Neural cell (in vitro differentiated cells): ENCODE data around the gene ITIH4. TPM values are rescaled to one million over a fixed set of nuclear protein-coding genes. Genes with fewer than 3 reads are reported as not detected.

Experiments
- H2AFZ ChIP-seq: fragments of 200-600, 300-800 bp; sonication (generic), shearing (Covaris generic); 2 replicates; pipeline ENCODE4 v1.6.0; 2014; ENCODE audit warnings: low read depth, mild to moderate bottlenecking, antibody characterized with exemption, low read length, moderate library complexity
- H3F3A ChIP-seq: fragments of 200-600 bp; shearing (Covaris generic); 2 replicates; pipeline ENCODE4 v1.6.1; 2016; ENCODE audit warnings: mild to moderate bottlenecking, moderate library complexity, mixed read lengths, antibody characterized with exemption, low read length; ENCODE audit not compliant: insufficient read depth, poor library complexity, severe bottlenecking
- H3K27ac ChIP-seq: fragments of 200-600, 300-800 bp; sonication (generic), shearing (Covaris generic); 2 replicates; pipeline ENCODE4 v1.5.1; 2014; ENCODE audit warnings: mild to moderate bottlenecking, low read length, moderate library complexity
- H3K27me3 ChIP-seq: fragments of 300-800, 200-600 bp; sonication (generic), shearing (Covaris generic); 2 replicates; pipeline ENCODE4 v1.6.0; 2014; ENCODE audit warnings: mild to moderate bottlenecking, low read depth, low read length, moderate library complexity; ENCODE audit not compliant: insufficient read depth
- H3K36me3 ChIP-seq: fragments of 300-800, 200-600 bp; sonication (generic), shearing (Covaris generic); 2 replicates; pipeline ENCODE4 v1.5.1; 2014; ENCODE audit warnings: mild to moderate bottlenecking, antibody characterized with exemption, low read length, moderate library complexity; ENCODE audit not compliant: insufficient read depth
- H3K4me2 ChIP-seq: fragments of 300-800, 200-600 bp; sonication (generic), shearing (Covaris generic); 2 replicates; pipeline ENCODE4 v1.6.0; 2014; ENCODE audit warnings: mild to moderate bottlenecking, low read length
- H3K4me3 ChIP-seq: fragments of 300-800, 200-600 bp; sonication (generic), shearing (Covaris generic); 2 replicates; pipeline ENCODE4 v1.5.1; 2014; ENCODE audit warnings: mild to moderate bottlenecking, low read length, moderate library complexity
- H3K79me2 ChIP-seq: fragments of 200-600 bp; shearing (Covaris generic); replicated peaks from 2 replicates; pipeline ENCODE4 v1.6.0; 2014; ENCODE audit warnings: mild to moderate bottlenecking, low read length, moderate library complexity; ENCODE audit not compliant: insufficient read depth
- H3K9ac ChIP-seq: fragments of 300-800, 200-600 bp; sonication (generic), shearing (Covaris generic); 2 replicates; pipeline ENCODE4 v1.6.1; 2016; ENCODE audit warnings: mild to moderate bottlenecking, low read length, mixed read lengths
- H3K9me2 ChIP-seq: fragments of 200-600 bp; shearing (Covaris generic); 2 replicates; pipeline ENCODE4 v1.6.1; 2016; ENCODE audit warnings: mild to moderate bottlenecking, low read length, mixed read lengths; ENCODE audit not compliant: insufficient read depth
- H3K9me3 ChIP-seq: fragments of 200-600, 300-800 bp; sonication (generic), shearing (Covaris generic); 2 replicates; pipeline ENCODE4 v1.6.1; 2016; ENCODE audit warnings: mild to moderate bottlenecking, mixed run types, low read length, moderate library complexity, mixed read lengths
- H4K20me1 ChIP-seq: fragments of 200-600 bp; shearing (Covaris generic); 2 replicates; pipeline ENCODE4 v1.6.1; 2016; ENCODE audit warnings: mild to moderate bottlenecking, mixed run types; ENCODE audit not compliant: insufficient read depth
- EP300 ChIP-seq: fragments of 450-650 bp; conservative IDR thresholded peaks from 2 replicates; pipeline ENCODE4 v1.6.1; 2014; ENCODE audit warnings: antibody characterized with exemption, mild to moderate bottlenecking, moderate library complexity; ENCODE audit not compliant: poor library complexity, severe bottlenecking
- EZH2 ChIP-seq: fragments of 200-600, 300-800 bp; shearing (Covaris generic), sonication (generic); IDR thresholded peaks from 2 replicates; pipeline ENCODE4 v1.6.1; 2014; ENCODE audit warnings: antibody characterized with exemption, low read length, borderline replicate concordance, mild to moderate bottlenecking; ENCODE audit not compliant: insufficient read depth, poor library complexity, severe bottlenecking
- MXI1 ChIP-seq: fragments of 450-650 bp; conservative IDR thresholded peaks from 2 replicates; pipeline ENCODE4 v1.6.1; 2014; ENCODE audit warnings: antibody characterized with exemption, mild to moderate bottlenecking; ENCODE audit not compliant: poor library complexity, severe bottlenecking
- POLR2AphosphoS5 ChIP-seq: IDR thresholded peaks from 2 replicates; pipeline ENCODE4 v1.6.1; 2012
- RAD21 ChIP-seq: fragments of 450-650 bp; conservative IDR thresholded peaks from 2 replicates; pipeline ENCODE4 v1.6.1; 2014; ENCODE audit warnings: antibody characterized with exemption, mild to moderate bottlenecking, moderate library complexity
- SMC3 ChIP-seq: fragments of 450-650 bp; conservative IDR thresholded peaks from 2 replicates; pipeline ENCODE4 v1.6.1; 2014; ENCODE audit warnings: antibody characterized with exemption, mild to moderate bottlenecking, moderate library complexity; ENCODE audit not compliant: poor library complexity
- TAF1 ChIP-seq: IDR thresholded peaks from 2 replicates; pipeline ENCODE4 v1.6.1; 2012; ENCODE audit warnings: low read depth
- polyA plus RNA-seq: library from polyadenylated mRNA; depleted of rRNA; stranded (reverse); fragments of >200 nt; gene quantifications from 2 replicates; pipeline ENCODE4 v1.2.3, GENCODE V29; 2014
- TF ChIP-seq, protein P1 (sequence below): fragments of 450-650 bp; IDR thresholded peaks from 2 replicates; pipeline ENCODE4 v1.5.1; 2014; ENCODE audit warnings: antibody characterized with exemption, mild to moderate bottlenecking, moderate library complexity; ENCODE audit not compliant: poor library complexity, severe bottlenecking
- TF ChIP-seq, protein P2 (sequence below): IDR thresholded peaks from 2 replicates; pipeline ENCODE4 v1.6.1; 2012; ENCODE audit warnings: borderline replicate concordance

The ITIH4 gene
- polyA plus RNA-seq, 1 donor from 2014 or later = 16.3 TPM

- no peak for TF ChIP-seq POLR2AphosphoS5
- TF ChIP-seq EZH2 = no peak
- no peak for TF ChIP-seq EP300
- TF ChIP-seq, protein P1, sequence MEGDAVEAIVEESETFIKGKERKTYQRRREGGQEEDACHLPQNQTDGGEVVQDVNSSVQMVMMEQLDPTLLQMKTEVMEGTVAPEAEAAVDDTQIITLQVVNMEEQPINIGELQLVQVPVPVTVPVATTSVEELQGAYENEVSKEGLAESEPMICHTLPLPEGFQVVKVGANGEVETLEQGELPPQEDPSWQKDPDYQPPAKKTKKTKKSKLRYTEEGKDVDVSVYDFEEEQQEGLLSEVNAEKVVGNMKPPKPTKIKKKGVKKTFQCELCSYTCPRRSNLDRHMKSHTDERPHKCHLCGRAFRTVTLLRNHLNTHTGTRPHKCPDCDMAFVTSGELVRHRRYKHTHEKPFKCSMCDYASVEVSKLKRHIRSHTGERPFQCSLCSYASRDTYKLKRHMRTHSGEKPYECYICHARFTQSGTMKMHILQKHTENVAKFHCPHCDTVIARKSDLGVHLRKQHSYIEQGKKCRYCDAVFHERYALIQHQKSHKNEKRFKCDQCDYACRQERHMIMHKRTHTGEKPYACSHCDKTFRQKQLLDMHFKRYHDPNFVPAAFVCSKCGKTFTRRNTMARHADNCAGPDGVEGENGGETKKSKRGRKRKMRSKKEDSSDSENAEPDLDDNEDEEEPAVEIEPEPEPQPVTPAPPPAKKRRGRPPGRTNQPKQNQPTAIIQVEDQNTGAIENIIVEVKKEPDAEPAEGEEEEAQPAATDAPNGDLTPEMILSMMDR = no peak
- TF ChIP-seq SMC3 = no peak
- TF ChIP-seq RAD21 = no peak
- TF ChIP-seq, protein P2, sequence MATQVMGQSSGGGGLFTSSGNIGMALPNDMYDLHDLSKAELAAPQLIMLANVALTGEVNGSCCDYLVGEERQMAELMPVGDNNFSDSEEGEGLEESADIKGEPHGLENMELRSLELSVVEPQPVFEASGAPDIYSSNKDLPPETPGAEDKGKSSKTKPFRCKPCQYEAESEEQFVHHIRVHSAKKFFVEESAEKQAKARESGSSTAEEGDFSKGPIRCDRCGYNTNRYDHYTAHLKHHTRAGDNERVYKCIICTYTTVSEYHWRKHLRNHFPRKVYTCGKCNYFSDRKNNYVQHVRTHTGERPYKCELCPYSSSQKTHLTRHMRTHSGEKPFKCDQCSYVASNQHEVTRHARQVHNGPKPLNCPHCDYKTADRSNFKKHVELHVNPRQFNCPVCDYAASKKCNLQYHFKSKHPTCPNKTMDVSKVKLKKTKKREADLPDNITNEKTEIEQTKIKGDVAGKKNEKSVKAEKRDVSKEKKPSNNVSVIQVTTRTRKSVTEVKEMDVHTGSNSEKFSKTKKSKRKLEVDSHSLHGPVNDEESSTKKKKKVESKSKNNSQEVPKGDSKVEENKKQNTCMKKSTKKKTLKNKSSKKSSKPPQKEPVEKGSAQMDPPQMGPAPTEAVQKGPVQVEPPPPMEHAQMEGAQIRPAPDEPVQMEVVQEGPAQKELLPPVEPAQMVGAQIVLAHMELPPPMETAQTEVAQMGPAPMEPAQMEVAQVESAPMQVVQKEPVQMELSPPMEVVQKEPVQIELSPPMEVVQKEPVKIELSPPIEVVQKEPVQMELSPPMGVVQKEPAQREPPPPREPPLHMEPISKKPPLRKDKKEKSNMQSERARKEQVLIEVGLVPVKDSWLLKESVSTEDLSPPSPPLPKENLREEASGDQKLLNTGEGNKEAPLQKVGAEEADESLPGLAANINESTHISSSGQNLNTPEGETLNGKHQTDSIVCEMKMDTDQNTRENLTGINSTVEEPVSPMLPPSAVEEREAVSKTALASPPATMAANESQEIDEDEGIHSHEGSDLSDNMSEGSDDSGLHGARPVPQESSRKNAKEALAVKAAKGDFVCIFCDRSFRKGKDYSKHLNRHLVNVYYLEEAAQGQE = no peak
- Histone ChIP-seq H4K20me1 (no peaks in the 10 kb centered on the region), H3K27me3 (no peaks in the 10 kb centered on the region), H3F3A (no peaks in the 10 kb centered on the region), H3K4me3 (no peak overlapping the region), H3K4me2 (no peak overlapping the region), H3K36me3 (no peaks in the 10 kb centered on the region), H3K9me3 (no peaks in the 10 kb centered on the region), H2AFZ (no peak overlapping the region), H3K9ac (no peak overlapping the region), H3K27ac (no peak overlapping the region), H3K9me2 (no peaks in the 10 kb centered on the region), H3K79me2 (no peaks in the 10 kb centered on the region)
Measured at GRCh38 chr3:52789746-52790040, 40.8 kb downstream of the ITIH4 start.

GRCh38 chr3:52788890-52789745, 41.4 kb downstream of the ITIH4 start:
- H3K9me3 ChIP-seq = no peaks in the 10 kb centered on the region
- no peaks in the 10 kb centered on the region for H3K36me3 ChIP-seq
- no peak overlapping the region for H3K27ac ChIP-seq
- no peak overlapping the region for H3K4me2 ChIP-seq
- no peak overlapping the region for H2AFZ ChIP-seq
- H3K4me3 ChIP-seq = no peak overlapping the region
- H3K27me3 ChIP-seq = no peaks in the 10 kb centered on the region
- H4K20me1 ChIP-seq = no peaks in the 10 kb centered on the region
- no peaks in the 10 kb centered on the region for H3F3A ChIP-seq
- H3K79me2 ChIP-seq = no peaks in the 10 kb centered on the region
- no peak overlapping the region for H3K9ac ChIP-seq
- TF ChIP-seq TAF1 (no peak), EP300 (no peak), MXI1 (no peak), SMC3 (no peak), EZH2 (no peak), POLR2AphosphoS5 (no peak), RAD21 (no peak)
- TF ChIP-seq, protein P2 = no peak
- TF ChIP-seq, protein P1 = no peak
- H3K9me2 ChIP-seq = no peaks in the 10 kb centered on the region
